Duodenal mucosa (tissue), 2 donors: ENCODE data around the gene KLHDC9.

ENCODE experiments used
- H3K27ac ChIP-seq: one replicate; pipeline ENCODE4 v1.7.0; 2013; ENCODE audit warnings: low read depth, low read length
- H3K27me3 ChIP-seq, 2 donors: one replicate each; pipeline ENCODE4 v1.7.0; 2013; ENCODE audit warnings: low read length in 2 of 2, control low read depth in 1 of 2; ENCODE audit not compliant: insufficient read depth in 2 of 2, control insufficient read depth in 1 of 2
- H3K36me3 ChIP-seq, 2 donors: one replicate each; pipeline ENCODE4 v1.7.0; 2013; ENCODE audit warnings: low read length in 2 of 2, control low read depth in 1 of 2; ENCODE audit not compliant: insufficient read depth in 2 of 2, control insufficient read depth in 1 of 2
- H3K4me1 ChIP-seq, 2 donors: one replicate each; pipeline ENCODE4 v1.7.0; 2013; ENCODE audit warnings: low read length in 2 of 2, control low read depth in 1 of 2; ENCODE audit not compliant: insufficient read depth in 2 of 2, control insufficient read depth in 1 of 2
- H3K4me3 ChIP-seq, 2 donors: one replicate each; pipeline ENCODE4 v1.7.0; 2013; ENCODE audit warnings: low read length in 2 of 2, low read depth in 1 of 2
- H3K9ac ChIP-seq, 2 donors: one replicate each; pipeline ENCODE4 v1.7.0; 2013; ENCODE audit warnings: low read length in 2 of 2, low read depth in 1 of 2
- H3K9me3 ChIP-seq, 2 donors: one replicate each; pipeline ENCODE4 v1.7.0; 2013; ENCODE audit warnings: low read length in 2 of 2, control low read depth in 1 of 2; ENCODE audit not compliant: control insufficient read depth in 1 of 2

Gene KLHDC9

DNA sequence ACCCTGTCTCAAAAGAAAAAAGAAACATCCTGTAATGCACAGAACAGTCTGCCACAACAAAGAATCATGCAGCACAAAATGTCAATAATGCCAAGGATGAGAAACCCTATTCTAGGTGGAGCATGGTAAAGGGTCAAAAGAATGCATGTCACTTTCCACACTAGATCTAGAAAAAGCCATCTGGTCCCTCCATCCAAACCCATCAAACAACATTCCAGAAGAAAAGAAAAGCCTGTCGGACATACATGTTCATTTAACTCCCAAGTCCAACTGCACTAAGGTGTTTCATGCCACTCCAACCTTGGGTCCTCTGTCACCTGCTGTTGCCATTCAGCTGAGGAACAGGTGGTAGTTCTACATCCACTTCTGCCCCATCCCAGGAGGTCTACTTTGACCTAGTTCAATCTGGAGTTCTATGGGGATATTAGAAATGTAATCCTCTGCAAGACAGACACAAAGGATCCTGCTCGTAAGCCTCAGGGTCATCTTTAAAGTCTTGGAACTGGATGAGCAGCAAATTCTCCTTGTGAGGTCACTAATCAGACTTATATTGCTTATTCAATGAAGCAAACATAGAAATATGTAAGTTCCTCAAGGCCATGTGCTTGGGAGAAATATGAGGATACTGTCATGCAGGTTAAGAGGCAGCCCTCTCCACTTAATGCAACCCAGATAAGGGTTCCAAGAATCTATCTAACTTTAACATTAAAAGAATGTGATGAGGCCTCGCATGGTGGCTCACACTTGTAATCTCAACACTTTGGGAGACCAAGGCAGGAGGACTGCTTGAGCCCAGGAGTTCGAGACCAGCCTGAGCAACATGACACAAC, 30.6 kb downstream of the KLHDC9 start:
- no peak overlapping the region for H3K27ac ChIP-seq
- H3K4me1 ChIP-seq, result peaks cover 23% of the 10 kb centered on the region in 2 donors
- H3K4me3 ChIP-seq, result no peak overlapping the region
- peaks cover 27 to 52% of the 10 kb centered on the region in 2 donors for H3K36me3 ChIP-seq
- no peaks in the 10 kb centered on the region for H3K9me3 ChIP-seq
- no peak overlapping the region for H3K9ac ChIP-seq
- no peaks in the 10 kb centered on the region for H3K27me3 ChIP-seq

DNA sequence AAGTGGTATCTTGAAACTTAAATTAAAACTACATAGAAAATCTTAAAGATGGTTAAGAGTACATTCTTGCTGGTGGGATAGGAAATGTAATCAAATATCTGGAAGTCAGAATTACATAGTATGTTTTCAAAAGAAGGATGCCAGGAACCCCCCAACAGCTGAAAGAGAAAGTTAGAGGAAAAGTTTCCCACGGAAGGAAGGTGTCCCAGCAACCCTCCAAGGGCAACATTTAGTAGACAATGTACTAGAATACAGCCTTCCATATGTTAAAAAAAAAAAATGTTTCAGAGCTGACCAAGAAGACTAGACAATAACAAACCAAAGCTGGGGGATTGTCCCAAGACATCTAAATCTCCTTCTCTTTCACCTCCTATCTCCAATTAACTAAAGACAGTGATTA, 32.1 kb downstream of the KLHDC9 start:
- H3K4me3 ChIP-seq, result no peak overlapping the region

DNA sequence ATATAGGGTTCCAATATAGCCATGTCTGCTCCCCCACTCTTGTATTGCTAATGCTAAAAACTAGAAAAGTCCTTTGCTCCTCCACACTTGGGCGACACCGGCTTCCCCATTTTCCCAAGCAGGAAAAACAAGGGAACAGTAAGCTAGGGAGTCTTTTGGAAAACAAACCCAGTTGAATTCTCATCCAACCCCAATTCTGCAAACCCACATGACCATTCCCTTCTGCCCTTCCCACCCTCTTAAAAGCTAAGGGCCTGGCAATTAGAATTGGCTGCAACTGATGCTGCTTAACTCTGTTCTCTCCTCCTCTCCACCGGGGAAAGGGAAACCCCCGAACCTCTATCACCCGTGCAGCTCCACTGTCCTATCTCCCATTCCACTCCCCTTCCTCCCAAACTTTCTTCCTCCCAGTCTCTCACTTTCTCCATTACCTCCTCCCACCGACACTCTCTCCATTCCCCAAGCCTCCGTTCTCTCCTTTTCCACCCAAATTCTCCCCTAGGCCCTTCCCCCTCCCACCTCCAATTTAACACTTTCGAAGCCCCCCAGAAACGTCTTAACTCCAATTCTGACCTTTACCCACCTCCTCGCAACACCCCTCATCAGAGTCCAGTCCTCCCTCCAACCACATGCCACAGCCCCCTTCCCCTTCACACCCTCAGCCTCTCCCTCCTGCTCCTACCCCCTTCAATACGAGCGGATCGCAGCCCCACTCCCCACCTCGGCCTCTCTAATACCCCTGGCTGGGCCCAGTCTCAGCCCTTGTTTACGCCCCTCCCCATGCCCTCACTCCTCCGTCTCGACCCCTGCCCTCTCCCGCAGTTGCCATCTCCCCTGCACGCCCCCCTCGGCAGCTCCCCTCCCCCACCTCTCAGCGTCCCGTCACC, 33.6 kb downstream of the KLHDC9 start:
- H3K27ac ChIP-seq, result peak overlapping the region; percentile 90
- peak overlapping the region; percentile 73 to 88 for H3K9ac ChIP-seq
- H3K4me1 ChIP-seq, result peaks cover 25% of the 10 kb centered on the region in 2 donors
- no peaks in the 10 kb centered on the region for H3K9me3 ChIP-seq
- peaks cover 14 to 27% of the 10 kb centered on the region in 2 donors for H3K36me3 ChIP-seq
- peak overlapping the region; percentile 73 to 96 for H3K4me3 ChIP-seq
- H3K27me3 ChIP-seq, result no peaks in the 10 kb centered on the region

More for the DNA sequence above, 32.1 kb downstream of the KLHDC9 start:
- peaks cover 20 to 38% of the 10 kb centered on the region in 2 donors for H3K36me3 ChIP-seq
- H3K4me1 ChIP-seq, result peaks cover 25% of the 10 kb centered on the region in 2 donors
- H3K9ac ChIP-seq, result no peak overlapping the region
- H3K27me3 ChIP-seq, result no peaks in the 10 kb centered on the region
- H3K9me3 ChIP-seq, result no peaks in the 10 kb centered on the region
- no peak overlapping the region for H3K27ac ChIP-seq

DNA sequence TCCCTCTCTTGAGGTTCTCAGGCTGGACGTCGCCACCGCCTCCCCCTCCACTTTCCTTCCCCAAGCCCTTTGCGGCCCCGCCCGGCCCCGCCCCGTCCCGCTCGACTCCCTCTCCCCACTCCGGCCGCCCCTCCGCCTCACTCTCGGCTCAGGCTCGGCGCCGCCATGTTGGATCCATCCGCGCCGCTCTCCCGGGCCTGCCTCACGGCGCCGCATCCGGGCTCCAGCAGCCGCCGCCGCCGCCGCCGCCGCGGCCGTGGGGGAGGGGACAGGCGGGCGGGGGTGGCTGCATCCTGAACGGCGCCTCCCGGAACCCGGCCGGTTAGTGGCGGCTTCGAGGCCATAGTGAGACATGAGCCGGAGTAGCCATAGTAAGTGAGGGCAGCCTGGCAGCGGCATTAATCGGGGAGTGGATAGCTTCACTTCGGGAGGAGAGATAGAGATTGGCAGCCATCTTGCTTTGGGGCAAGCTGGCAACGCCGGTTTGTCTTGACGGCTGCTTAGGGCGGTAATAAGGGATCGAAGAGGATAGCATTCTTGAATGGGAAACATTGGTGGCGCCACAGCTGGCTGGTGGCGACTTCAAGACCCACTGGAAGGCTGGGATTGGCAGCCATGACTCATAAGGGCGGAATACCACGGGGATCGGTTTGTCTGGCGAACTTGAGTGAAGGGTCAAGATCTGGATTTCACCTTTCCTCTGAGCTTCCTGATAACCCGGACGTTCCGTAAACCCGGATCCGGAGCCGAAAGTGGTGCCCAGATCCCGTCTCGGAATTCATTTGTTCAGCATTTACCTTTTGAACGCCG, 34.5 kb downstream of the KLHDC9 start, which contains the start of gene DEDD:
Gene DEDD, minus strand, starts transcription at position 258 of the 810 bp plus-strand sequence. CDS start 8,205 bp downstream, outside the sequence.
- H3K36me3 ChIP-seq, result peaks cover 7 to 21% of the 10 kb centered on the region in 2 donors
- peak within 1 kb of the TSS; percentile 73 to 96 for H3K4me3 ChIP-seq
- no peaks in the 10 kb centered on the region for H3K27me3 ChIP-seq
- peaks cover 21 to 25% of the 10 kb centered on the region in 2 donors for H3K4me1 ChIP-seq
- peak within 1 kb of the TSS; percentile 90 for H3K27ac ChIP-seq
- H3K9me3 ChIP-seq, result no peaks in the 10 kb centered on the region
- H3K9ac ChIP-seq, result peak within 1 kb of the TSS; percentile 88 to 97

DNA sequence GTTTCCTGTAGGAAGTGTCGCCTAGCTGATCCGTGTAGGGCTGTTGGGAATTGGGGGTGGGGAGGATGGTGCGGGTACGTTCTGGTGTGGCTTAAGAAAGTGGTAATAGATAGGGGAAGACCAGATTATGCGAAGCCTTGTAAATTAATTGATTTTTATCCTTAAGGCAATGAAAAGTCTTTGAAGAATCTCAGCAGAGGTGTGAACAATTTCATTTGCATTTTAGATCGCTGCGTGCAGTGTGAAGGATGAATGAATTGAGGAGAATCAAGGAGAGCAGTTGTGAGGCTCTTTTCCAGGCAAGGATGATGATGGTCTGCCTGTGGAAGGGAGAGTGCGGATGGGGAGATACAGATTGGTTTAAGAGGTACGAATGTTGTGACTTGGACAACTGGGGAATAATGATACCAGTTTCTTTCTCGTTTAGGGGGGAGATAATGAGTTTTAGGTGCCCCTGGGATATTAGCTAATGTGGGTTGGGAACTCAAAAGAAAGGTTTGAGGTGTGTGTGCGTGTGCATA, 35.1 kb downstream of the KLHDC9 start:
- H3K4me3 ChIP-seq, result peak overlapping the region; percentile 73 to 96
- H3K9ac ChIP-seq, result peak overlapping the region; percentile 88 to 97
- peaks cover 16 to 26% of the 10 kb centered on the region in 2 donors for H3K4me1 ChIP-seq
- H3K36me3 ChIP-seq, result peaks cover 7 to 15% of the 10 kb centered on the region in 2 donors
- no peaks in the 10 kb centered on the region for H3K9me3 ChIP-seq
- H3K27me3 ChIP-seq, result no peaks in the 10 kb centered on the region
- peak overlapping the region; percentile 90 for H3K27ac ChIP-seq

DNA sequence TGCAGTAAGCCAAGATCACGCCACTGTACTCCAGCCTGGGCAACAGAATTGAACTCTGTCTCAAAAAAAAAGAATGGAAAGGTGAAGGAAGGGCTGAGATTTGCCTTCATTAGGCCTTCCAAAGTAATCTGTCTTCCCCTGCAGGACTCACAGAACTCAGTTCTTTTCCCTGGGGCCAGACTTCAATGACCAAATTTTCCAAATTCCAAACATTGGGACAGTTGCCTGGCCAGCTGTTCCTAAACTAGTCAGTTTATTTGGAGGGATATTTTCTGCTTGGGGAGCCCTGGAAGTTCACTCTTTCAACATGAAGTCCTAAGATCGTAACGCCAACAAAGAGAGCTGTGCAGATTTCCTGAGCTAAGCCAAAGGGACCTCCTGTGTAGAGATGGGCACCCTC, 39.7 kb downstream of the KLHDC9 start:
- Histone ChIP-seq H3K4me1 (peaks cover 7 to 12% of the 10 kb centered on the region in 2 donors), H3K27ac (no peak overlapping the region), H3K4me3 (no peak overlapping the region), H3K36me3 (no peaks in the 10 kb centered on the region), H3K9me3 (no peaks in the 10 kb centered on the region), H3K9ac (no peak overlapping the region), H3K27me3 (no peaks in the 10 kb centered on the region)

DNA sequence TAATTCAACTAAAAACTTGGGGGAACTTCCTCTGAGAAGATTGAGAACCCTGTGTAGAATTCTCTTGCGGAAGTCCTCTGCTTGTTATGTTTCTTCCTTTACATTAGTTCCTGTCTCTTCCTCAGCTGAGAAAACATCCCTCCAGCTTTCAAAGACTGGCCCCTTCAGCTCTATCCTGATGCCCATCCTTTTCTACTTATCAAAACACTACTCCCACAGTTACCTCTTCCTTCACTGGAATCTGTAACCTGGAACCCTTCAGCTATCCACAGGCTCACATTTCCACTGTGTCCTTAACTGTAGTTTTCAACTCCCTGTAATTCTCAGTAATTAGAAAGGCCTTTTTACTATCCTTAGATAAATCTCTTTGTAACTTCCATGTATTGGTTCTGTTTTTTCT, 40.3 kb downstream of the KLHDC9 start:
- Histone ChIP-seq H3K4me3 (no peak overlapping the region), H3K27me3 (no peaks in the 10 kb centered on the region), H3K27ac (no peak overlapping the region), H3K9me3 (no peaks in the 10 kb centered on the region), H3K36me3 (no peaks in the 10 kb centered on the region), H3K4me1 (peaks cover 6 to 11% of the 10 kb centered on the region in 2 donors), H3K9ac (no peak overlapping the region)

DNA sequence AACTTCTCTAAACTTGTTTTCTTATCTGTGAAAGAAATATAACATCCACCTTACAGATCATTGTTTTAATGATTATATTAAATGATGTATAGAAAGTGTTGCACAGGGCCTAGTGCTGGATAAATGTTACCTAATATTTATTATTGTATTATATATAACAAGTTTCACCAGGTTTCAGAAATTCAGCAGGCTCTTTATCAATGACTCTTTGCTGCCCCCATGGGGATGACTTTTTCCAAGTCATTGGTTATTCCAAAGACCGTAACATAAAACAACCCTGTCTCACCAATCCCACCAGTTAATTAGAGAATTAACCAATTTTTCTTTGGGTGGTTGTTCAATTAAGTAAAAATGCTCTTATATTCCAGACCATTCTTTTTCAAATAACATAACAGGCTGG, 41.6 kb downstream of the KLHDC9 start:
- H3K36me3 ChIP-seq, result no peaks in the 10 kb centered on the region
- H3K4me1 ChIP-seq, result peaks cover 0 to 6% of the 10 kb centered on the region in 2 donors
- H3K9me3 ChIP-seq, result no peaks in the 10 kb centered on the region
- H3K4me3 ChIP-seq, result no peak overlapping the region
- H3K9ac ChIP-seq, result no peak overlapping the region
- no peaks in the 10 kb centered on the region for H3K27me3 ChIP-seq
- H3K27ac ChIP-seq, result no peak overlapping the region

DNA sequence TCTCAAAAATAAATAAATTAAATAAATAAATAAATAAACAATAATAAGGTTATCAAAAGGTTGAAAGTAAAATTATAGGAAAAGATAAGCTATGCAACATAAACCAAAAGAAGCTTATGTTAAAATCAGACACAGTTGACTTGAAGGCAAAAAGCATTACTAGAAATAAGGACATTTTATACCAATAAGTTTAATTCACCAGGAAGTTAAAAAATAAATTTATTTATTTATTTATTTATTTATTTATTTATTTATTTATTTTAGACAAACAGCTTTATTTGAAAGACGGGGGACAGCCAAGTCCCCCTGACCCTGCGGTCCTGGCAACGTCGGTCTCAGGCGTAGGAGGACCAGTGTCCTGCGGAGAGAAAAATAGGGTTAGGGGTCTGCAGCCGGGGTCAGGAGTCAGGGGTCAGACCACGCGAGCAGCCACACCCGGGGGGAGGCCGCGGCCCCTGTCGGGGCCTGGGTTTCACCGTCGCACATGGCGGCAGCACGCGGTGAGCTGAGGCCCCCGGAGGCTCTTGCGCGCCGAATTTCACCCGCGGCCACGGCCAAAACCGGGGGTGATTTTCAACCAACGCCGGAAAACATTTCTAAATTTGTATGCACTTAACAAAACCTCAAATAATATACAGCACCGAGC, 42.7 kb downstream of the KLHDC9 start:
- Histone ChIP-seq H3K27me3 (no peaks in the 10 kb centered on the region), H3K36me3 (no peaks in the 10 kb centered on the region), H3K9me3 (no peaks in the 10 kb centered on the region), H3K4me3 (no peak overlapping the region), H3K27ac (no peak overlapping the region), H3K9ac (no peak overlapping the region), H3K4me1 (peaks cover 0 to 6% of the 10 kb centered on the region in 2 donors)
